K562 (cell line): ENCODE data around the gene STK11. TPM values are rescaled to one million over a fixed set of nuclear protein-coding genes. Genes with fewer than 3 reads are reported as not detected.

Source experiments
- CC2D1A ChIP-seq: fragments of 450-650 bp; IDR thresholded peaks from 2 replicates; pipeline ENCODE4 v1.6.1; 2017; ENCODE audit warnings: mild to moderate bottlenecking
- CCAR2 ChIP-seq: fragments of 200-400 bp; formaldehyde crosslinking; IDR thresholded peaks from 2 replicates; pipeline ENCODE4 v1.6.1; 2017; ENCODE audit warnings: mild to moderate bottlenecking, low read depth, low read length
- CEBPG ChIP-seq, 3 experiments: fragments of 200-800 bp in 1 of 3; sonication (Bioruptor generic) in 1 of 3; sonication (generic) in 1 of 3; formaldehyde crosslinking in 1 of 3; IDR thresholded peaks in 2 of 3; conservative IDR thresholded peaks in 1 of 3; 2 replicates each; pipeline versions ENCODE4 v1.6.1 to v1.8.0; 2016 to 2022; ENCODE audit warnings: missing compliant biosample characterization in 2 of 3, missing genetic modification characterization in 2 of 3, mild to moderate bottlenecking in 1 of 3, missing genetic modification reagents in 1 of 3
- EGR1 ChIP-seq: fragments of 450-650 bp; conservative IDR thresholded peaks from 2 replicates; pipeline ENCODE4 v1.6.1; 2017; ENCODE audit warnings: mild to moderate bottlenecking
- FIP1L1 ChIP-seq: fragments of 200-400 bp; formaldehyde crosslinking; IDR thresholded peaks from 2 replicates; pipeline ENCODE4 v1.6.1; 2018; ENCODE audit warnings: mild to moderate bottlenecking, low read depth, low read length; ENCODE audit not compliant: poor library complexity, severe bottlenecking
- KDM1A ChIP-seq, 2 experiments: fragments of 450-650 bp; IDR thresholded peaks; 2 replicates each; pipeline ENCODE4 v1.6.1; 2016; ENCODE audit warnings: mild to moderate bottlenecking in 2 of 2
- MAZ ChIP-seq, 2 experiments: fragments of 450-650 bp in 1 of 2; sonication (generic) in 1 of 2; formaldehyde crosslinking; IDR thresholded peaks in 1 of 2; conservative IDR thresholded peaks in 1 of 2; 2 replicates each; pipeline versions ENCODE4 v1.4.0 to v1.5.0; 2020; ENCODE audit warnings: mild to moderate bottlenecking in 1 of 2, missing genetic modification reagents in 1 of 2
- NR2F6 ChIP-seq: fragments of 450-650 bp; formaldehyde crosslinking; IDR thresholded peaks from 2 replicates; pipeline ENCODE4 v1.4.0; 2020; ENCODE audit warnings: mild to moderate bottlenecking
- PYGO2 ChIP-seq: fragments of 450-650 bp; IDR thresholded peaks from 2 replicates; pipeline ENCODE4 v1.6.1; 2016; ENCODE audit warnings: mild to moderate bottlenecking, missing genetic modification characterization, moderate library complexity, missing compliant biosample characterization
- RBFOX2 ChIP-seq: fragments of 200-400 bp; formaldehyde crosslinking; IDR thresholded peaks from 2 replicates; pipeline ENCODE4 v1.6.1; 2017; ENCODE audit warnings: low read depth, mild to moderate bottlenecking, low read length, moderate library complexity
- SAFB ChIP-seq: fragments of 200-400 bp; formaldehyde crosslinking; IDR thresholded peaks from 2 replicates; pipeline ENCODE4 v1.6.1; 2017; ENCODE audit warnings: low read depth, low read length, borderline replicate concordance
- SMAD2 ChIP-seq: fragments of 150-350 bp; IDR thresholded peaks from 2 replicates; pipeline ENCODE4 v1.6.1; 2014; ENCODE audit warnings: low read depth, mild to moderate bottlenecking, low read length
- STAG1 ChIP-seq: sonication (generic); formaldehyde crosslinking; IDR thresholded peaks from 2 replicates; pipeline ENCODE4 v1.5.0; 2020; ENCODE audit warnings: missing genetic modification reagents, borderline replicate concordance
- TCF7L2 ChIP-seq: fragments of 150-350 bp; IDR thresholded peaks from 2 replicates; pipeline ENCODE4 v1.6.1; 2016; ENCODE audit warnings: low read depth, mild to moderate bottlenecking, low read length, moderate library complexity
- TEAD1 ChIP-seq, 2 experiments: fragments of 450-650 bp in 1 of 2; sonication (generic) in 1 of 2; formaldehyde crosslinking; IDR thresholded peaks; 2 replicates each; pipeline versions ENCODE4 v1.4.0 to v1.8.0; 2020 to 2022; ENCODE audit warnings: mild to moderate bottlenecking in 2 of 2, missing genetic modification reagents in 1 of 2
- ZFP1 ChIP-seq: fragments of 450-650 bp; formaldehyde crosslinking; IDR thresholded peaks from 2 replicates; pipeline ENCODE4 v1.4.0; 2020; ENCODE audit warnings: mild to moderate bottlenecking, mixed read lengths
- ZNF134 ChIP-seq: fragments of 250-450 bp; sonication (Bioruptor Pico); conservative IDR thresholded peaks from 2 replicates; pipeline ENCODE4 v1.4.0; 2020
- ZNF354B ChIP-seq: fragments of 250-450 bp; sonication (Bioruptor Pico); IDR thresholded peaks from 2 replicates; pipeline ENCODE4 v1.4.0; 2020
- polyA plus RNA-seq, 8 experiments: library from polyadenylated mRNA; depleted of rRNA in 4 of 8; stranded (reverse) in 5 of 8; unstranded in 3 of 8; fragments of >200 nt; fragmentation: Nextera tagmentation in 2 of 8; fragmentation: Illumina TruSeq in 1 of 8; extraction: Ambion mirVana in 2 of 8; extraction: Trizol in 1 of 8; gene quantifications; 2 replicates each; pipeline versions ENCODE4 v1.2.1 to v1.2.3, GENCODE V29; 2011 to 2014; ENCODE audit warnings: inconsistent platforms in 1 of 8, missing spikeins in 1 of 8
- total RNA-seq, 7 experiments: library from RNA; depleted of rRNA in 6 of 7; stranded (reverse); fragments of >200 nt in 6 of 7; fragmentation: Illumina TruSeq in 2 of 7; extraction: Trizol in 2 of 7; gene quantifications; 2 replicates each; pipeline versions ENCODE4 v1.2.1 to v1.2.3, GENCODE V29; 2011 to 2021; ENCODE audit warnings: low replicate concordance in 1 of 7
- TF ChIP-seq, protein P1 (sequence below): fragments of 250-450 bp; sonication (Bioruptor Pico); IDR thresholded peaks from 2 replicates; pipeline ENCODE4 v1.4.0; 2020; ENCODE audit warnings: mild to moderate bottlenecking, moderate library complexity
- TF ChIP-seq, protein P2 (sequence below): sonication (generic); formaldehyde crosslinking; IDR thresholded peaks from 2 replicates; pipeline ENCODE4 v1.8.1; 2023; ENCODE audit warnings: mild to moderate bottlenecking, missing genetic modification reagents
- TF ChIP-seq, protein P3 (sequence below): fragments of 250-450 bp; sonication (Bioruptor Pico); IDR thresholded peaks from 2 replicates; pipeline ENCODE4 v1.8.0; 2021; ENCODE audit warnings: moderate library complexity, mild to moderate bottlenecking, inconsistent platforms
- TF ChIP-seq, protein P4 (sequence below), 3 experiments: fragments of 200-800 bp in 1 of 3; sonication (Bioruptor generic) in 1 of 3; sonication (generic) in 1 of 3; formaldehyde crosslinking in 1 of 3; IDR thresholded peaks; 2 replicates each; pipeline versions ENCODE4 v1.6.1 to v1.8.0; 2016 to 2022; ENCODE audit warnings: mild to moderate bottlenecking in 2 of 3, missing compliant biosample characterization in 2 of 3, missing genetic modification characterization in 2 of 3, missing genetic modification reagents in 1 of 3

STK11 gene
- total and polyA plus RNA-seq, 9 of the 15 experiments (the other 6 are each of a cell fraction or from before 2014, with no cell fraction given) = 0.15 to 96.5 (median 31.7) TPM

DNA sequence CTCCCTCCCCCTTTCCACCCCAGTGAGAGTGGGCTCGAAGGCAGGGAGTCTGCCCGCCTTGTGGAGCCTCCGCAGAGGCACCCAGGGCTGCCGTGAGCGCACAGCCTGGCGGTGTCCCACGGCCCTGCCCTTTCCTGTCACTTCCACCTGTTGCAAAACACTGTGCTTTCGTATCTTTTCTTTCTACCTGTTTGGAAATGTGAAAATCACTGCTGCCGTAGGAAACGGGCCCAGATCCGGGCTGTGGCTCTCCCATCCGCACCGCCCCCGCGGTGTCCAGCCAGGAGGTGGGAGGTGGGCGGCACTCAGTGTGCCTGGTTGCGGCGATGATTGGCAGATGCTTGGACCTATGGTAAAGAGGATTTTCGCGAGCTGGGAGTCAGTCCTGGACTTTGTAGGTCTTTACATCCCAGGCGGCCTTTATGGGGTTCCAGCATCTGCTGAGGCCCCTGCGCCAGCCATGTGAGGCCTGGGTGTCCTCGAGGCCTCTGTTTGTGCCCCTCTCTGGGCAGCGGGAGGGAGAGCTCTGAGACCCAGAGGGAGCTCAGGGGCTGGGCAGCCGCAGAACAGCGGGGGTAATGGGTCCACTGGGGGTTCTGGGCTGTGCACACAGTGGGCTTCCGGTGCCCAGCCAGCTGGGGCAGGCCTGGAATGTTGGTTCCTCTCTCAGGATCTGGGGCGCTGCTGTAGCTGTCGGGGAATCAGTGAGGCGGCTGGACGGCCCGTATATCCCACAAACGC lies 6.1 kb downstream of the STK11 start (continued):
- TF ChIP-seq RBFOX2 (peak; percentile 59), TCF7L2 (no peak), PYGO2 (tag) (no peak), STAG1 (CRISPR knock-in tag) (no peak), TEAD1 (CRISPR knock-in tag; IDR thresholded peaks at IDR 0.05) (no peak), SMAD2 (no peak), SAFB (no peak), CCAR2 (no peak), FIP1L1 (peak; percentile 49), MAZ (CRISPR knock-in tag; conservative IDR thresholded peaks at IDR 0.05 in 1 of 2, IDR thresholded peaks at IDR 0.05 in 1 of 2) (no peak), KDM1A (IDR thresholded peaks at IDR 0.05) (no peak), ZNF134 (CRISPR knock-in tag) (no peak), ZFP1 (CRISPR knock-in tag) (no peak), EGR1 (peak; percentile 61), NR2F6 (CRISPR knock-in tag) (no peak), ZNF354B (CRISPR knock-in tag) (no peak), CEBPG (CRISPR knock-in tag; IDR thresholded peaks at IDR 0.05) (no peak), CEBPG (tag; conservative IDR thresholded peaks at IDR 0.05 in 1 of 2, IDR thresholded peaks at IDR 0.05 in 1 of 2) (no peak), CC2D1A (no peak)
- TF ChIP-seq, protein P1, sequence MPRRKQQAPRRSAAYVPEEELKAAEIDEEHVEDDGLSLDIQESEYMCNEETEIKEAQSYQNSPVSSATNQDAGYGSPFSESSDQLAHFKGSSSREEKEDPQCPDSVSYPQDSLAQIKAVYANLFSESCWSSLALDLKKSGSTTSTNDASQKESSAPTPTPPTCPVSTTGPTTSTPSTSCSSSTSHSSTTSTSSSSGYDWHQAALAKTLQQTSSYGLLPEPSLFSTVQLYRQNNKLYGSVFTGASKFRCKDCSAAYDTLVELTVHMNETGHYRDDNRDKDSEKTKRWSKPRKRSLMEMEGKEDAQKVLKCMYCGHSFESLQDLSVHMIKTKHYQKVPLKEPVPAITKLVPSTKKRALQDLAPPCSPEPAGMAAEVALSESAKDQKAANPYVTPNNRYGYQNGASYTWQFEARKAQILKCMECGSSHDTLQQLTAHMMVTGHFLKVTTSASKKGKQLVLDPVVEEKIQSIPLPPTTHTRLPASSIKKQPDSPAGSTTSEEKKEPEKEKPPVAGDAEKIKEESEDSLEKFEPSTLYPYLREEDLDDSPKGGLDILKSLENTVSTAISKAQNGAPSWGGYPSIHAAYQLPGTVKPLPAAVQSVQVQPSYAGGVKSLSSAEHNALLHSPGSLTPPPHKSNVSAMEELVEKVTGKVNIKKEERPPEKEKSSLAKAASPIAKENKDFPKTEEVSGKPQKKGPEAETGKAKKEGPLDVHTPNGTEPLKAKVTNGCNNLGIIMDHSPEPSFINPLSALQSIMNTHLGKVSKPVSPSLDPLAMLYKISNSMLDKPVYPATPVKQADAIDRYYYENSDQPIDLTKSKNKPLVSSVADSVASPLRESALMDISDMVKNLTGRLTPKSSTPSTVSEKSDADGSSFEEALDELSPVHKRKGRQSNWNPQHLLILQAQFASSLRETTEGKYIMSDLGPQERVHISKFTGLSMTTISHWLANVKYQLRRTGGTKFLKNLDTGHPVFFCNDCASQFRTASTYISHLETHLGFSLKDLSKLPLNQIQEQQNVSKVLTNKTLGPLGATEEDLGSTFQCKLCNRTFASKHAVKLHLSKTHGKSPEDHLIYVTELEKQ = no peak
- TF ChIP-seq, protein P2, sequence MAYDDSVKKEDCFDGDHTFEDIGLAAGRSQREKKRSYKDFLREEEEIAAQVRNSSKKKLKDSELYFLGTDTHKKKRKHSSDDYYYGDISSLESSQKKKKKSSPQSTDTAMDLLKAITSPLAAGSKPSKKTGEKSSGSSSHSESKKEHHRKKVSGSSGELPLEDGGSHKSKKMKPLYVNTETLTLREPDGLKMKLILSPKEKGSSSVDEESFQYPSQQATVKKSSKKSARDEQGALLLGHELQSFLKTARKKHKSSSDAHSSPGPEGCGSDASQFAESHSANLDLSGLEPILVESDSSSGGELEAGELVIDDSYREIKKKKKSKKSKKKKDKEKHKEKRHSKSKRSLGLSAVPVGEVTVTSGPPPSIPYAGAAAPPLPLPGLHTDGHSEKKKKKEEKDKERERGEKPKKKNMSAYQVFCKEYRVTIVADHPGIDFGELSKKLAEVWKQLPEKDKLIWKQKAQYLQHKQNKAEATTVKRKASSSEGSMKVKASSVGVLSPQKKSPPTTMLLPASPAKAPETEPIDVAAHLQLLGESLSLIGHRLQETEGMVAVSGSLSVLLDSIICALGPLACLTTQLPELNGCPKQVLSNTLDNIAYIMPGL = no peak
- TF ChIP-seq, protein P3, sequence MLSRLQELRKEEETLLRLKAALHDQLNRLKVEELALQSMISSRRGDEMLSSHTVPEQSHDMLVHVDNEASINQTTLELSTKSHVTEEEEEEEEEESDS (CRISPR knock-in tag) = no peak
- TF ChIP-seq, protein P4, sequence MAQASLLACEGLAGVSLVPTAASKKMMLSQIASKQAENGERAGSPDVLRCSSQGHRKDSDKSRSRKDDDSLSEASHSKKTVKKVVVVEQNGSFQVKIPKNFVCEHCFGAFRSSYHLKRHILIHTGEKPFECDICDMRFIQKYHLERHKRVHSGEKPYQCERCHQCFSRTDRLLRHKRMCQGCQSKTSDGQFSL (CRISPR knock-in tag; IDR thresholded peaks at IDR 0.05) = no peak
- TF ChIP-seq, protein P4 (tag; IDR thresholded peaks at IDR 0.05) = no peak
